ENCODE data around the gene HSPA4.

HSPA4 gene

GRCh38 chr5:133106343-133106742, 54.5 kb downstream of the HSPA4 start:
- no peak for DNase-seq (ENCODE audit: low read depth)

DNA sequence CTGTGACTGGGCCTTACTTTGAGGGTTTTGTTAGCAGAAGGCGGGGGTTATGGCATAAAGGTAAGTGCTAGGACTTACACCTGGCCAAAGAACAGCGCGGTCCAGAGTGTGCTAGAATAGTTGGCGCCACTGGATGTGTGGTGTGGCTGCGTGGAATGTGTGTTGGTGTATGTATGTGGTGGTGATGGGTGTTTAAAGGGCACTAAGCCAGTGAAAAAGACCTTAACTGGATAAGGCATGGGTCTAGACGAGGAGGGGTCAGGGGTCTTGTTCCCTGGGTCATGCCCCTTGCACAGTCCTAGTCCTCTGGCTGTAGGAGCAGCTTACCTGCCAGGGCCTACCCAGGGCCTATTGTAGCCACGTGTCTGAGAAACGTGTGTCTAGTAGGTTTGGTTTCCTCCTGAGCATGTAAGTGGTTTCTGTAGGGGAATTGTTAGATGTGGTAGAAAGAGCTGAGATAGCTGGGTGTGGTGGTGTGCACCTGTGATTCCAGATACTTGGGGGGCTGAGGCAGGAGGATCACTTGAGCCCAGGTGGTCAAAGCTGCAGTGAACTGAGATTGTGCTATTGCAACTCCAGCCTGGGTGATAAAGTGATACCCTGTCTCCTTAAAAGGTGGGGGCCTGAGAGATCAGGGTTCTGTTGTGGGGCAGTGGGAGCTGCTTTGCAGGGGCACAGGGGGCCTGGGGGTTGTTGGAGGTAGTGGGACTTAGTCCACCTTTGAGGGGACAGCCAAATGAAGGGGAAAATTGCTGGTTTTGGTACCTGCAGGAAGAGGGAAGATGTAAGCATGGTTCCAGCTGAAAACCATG, 55.2 kb downstream of the HSPA4 start:
- DNase-seq (ENCODE audit: low read depth), result no peak

- no peak for DNase-seq (ENCODE audit: low read depth)
Observed at GRCh38 chr5:133108481-133108921, 56.7 kb downstream of the HSPA4 start.

DNA sequence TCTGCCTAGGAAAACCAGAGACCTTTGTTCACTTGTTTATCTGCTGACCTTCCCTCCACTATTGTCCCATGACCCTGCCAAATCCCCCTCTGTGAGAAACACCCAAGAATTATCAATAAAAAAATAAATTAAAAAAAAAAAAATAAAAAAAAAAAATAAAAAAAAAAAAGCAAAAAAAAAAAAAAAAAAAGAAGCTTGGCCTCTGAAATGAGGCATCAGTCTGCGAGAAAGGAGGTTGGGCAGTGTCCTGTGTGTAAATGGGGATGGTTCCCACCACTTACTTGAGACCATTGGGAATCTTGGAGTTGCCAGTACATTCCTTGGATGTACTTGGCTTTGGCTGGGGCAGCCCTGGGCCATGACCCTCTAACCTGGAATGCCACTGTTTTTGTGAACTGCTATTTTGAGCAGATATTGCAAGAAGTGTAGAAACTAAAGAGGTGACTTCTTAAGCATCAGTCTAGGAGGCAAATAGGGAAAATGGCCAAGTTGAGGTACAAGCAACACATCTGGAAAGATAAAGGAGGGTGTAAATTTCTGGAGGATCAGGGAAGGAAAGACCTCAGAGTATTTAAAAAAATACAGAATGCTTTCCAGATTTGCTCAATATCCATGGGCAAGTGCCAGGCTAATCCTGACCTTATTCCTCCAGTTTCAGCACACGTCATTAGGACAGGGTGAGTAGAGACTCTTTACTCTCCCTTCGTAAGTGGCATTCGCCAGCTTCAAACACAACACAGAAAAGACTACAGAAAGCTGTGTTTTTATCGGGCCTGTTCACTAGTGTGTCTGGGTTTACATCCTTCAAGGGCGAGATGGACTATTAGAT, 58.1 kb downstream of the HSPA4 start:
- no peak for DNase-seq (ENCODE audit: low read depth)

GRCh38 chr5:133110709-133111108, 58.9 kb downstream of the HSPA4 start:
- DNase-seq (ENCODE audit: low read depth), result no peak

GRCh38 chr5:133111299-133111698, 59.5 kb downstream of the HSPA4 start:
- peak; percentile 64 for DNase-seq (ENCODE audit: low read depth)

- DNase-seq (ENCODE audit: low read depth), result no peak
Observed at GRCh38 chr5:133112026-133112660, 60.3 kb downstream of the HSPA4 start.

GRCh38 chr5:133113331-133114061, 61.7 kb downstream of the HSPA4 start:
- peak; percentile 19 for DNase-seq (ENCODE audit: low read depth)

DNA sequence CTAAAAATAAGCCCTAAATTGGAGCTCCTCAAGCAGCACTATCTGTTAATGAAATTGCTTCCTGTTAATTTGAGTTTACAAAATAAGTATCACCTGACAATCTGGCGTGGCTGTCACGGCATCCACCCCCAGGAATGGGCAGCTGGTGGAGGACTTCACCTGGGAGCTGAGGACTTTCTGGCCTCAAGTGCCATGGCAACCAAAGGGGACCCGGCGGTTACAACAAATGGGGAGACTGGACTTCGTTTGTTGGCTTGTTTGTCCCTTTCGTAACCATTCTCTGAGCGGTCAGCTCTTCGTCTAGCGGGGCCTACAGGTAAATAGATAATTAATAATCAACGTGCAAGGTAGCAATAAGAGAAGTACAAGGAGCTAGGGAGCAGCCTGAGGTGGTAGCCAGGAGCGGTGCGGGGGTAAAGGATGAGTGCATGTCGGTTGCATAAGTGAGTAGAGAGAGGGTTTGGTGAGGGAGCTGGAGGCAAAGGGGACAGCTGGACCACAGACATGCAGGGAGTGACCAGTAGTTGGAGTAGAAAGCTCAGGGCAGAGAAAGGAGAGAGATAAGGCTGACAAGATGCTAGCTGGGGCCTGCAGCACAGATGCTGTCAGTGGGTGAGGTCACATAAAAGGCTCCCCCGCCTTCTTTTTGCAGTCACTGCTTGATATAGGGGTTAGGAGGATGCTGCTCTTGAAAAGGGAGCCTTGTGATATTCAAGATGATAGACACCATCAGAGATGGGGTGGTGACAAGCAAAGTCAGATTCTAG, 62.5 kb downstream of the HSPA4 start:
- DNase-seq (ENCODE audit: low read depth), result no peak

DNA sequence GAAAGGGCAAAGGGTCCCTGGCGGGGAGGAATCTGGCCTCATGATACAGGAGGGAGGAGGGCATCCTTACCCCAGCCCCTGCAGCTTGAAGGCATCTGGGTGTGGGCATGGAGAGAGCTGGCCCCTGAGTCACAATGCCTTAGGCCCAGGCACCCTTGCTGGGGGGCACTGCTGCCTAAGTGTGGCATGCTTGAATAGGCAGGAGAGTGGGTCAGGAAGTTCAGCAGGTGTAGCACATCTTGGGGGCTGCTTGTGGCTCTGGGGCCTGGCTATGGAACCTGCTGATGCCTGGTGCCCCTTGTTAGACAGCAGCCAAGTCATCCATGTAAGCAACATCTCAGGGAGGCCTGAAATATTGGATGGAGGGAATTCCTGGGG, 63.1 kb downstream of the HSPA4 start:
- no peak for DNase-seq (ENCODE audit: low read depth)

GRCh38 chr5:133116601-133117000, 64.8 kb downstream of the HSPA4 start:
- DNase-seq (ENCODE audit: low read depth), result no peak

- no peak for DNase-seq (ENCODE audit: low read depth)
Observed at GRCh38 chr5:133117166-133117911, 65.5 kb downstream of the HSPA4 start.

GRCh38 chr5:133117912-133118445, 66.2 kb downstream of the HSPA4 start:
- DNase-seq (ENCODE audit: low read depth), result no peak

DNA sequence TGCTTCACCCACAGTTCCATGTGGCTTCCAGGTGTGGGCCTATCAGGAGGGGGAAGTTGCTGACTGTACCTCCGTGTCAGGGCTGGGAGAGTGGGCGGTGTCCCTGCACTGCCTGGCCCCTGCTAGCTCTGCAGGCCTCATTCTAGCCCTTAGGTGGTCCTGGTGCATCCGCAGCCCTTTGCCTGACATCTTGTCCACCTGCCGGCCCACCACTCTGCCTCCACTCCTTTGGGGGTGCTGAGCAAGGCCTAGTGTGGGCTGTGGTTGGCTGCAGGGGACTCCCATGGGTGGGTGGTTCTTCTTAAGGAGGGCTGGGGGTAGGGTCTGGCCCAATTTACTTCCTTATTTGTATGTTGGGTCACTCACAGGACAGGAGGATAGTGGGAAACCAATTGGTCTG, 66.9 kb downstream of the HSPA4 start:
- no peak for DNase-seq (ENCODE audit: low read depth)

- no peak for DNase-seq (ENCODE audit: low read depth)
Observed at GRCh38 chr5:133119233-133119711, 67.5 kb downstream of the HSPA4 start.

DNA sequence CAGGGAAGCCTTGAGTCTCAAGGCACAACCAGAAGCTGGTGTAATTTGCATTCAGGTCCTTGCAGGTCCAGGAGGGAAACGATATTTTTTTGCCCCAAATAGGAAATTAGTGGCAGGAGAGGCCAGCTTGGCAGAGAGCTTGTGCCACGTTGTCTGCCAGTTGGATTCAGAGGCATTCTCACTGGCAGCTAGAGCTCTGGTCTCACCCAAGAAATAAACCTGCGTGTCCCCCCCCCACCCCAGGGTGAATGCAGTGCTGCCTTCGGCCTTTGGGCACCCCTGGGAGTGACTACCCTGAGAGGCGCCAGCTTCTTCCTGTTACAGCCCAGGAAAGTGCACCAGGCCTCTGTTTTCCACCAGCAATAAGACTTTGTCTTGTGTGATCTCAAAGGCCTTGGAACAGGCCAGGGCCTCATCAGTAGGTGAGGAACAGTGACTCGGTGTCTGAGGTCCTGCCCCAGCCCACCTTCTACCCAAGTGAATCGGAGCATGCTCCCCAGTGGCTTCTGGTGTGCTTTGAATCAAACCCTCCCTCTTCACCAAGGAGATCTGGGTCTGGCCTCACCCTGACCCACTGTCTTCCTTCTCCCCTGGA, 68.4 kb downstream of the HSPA4 start:
- no peak for DNase-seq (ENCODE audit: low read depth)

DNA sequence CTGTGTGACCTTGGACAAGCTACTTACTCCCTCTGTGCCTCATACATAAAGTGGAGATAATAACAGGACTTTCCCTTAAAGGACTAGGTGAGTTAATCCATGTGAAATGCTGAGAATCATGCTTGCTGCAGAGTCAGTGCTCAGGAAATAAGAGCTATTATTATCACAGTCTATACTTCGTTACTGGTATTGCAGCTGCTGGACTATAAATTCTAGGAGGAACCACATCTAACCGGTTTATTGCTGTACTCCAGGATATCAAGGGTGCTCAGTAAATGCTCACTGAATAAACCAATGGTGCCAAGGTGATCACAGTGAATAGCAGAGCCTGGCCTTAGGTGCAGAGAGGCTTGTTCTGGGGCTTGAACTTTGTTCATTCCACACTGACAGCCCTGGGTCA, 69.3 kb downstream of the HSPA4 start:
- no peak for DNase-seq (ENCODE audit: low read depth)

DNA sequence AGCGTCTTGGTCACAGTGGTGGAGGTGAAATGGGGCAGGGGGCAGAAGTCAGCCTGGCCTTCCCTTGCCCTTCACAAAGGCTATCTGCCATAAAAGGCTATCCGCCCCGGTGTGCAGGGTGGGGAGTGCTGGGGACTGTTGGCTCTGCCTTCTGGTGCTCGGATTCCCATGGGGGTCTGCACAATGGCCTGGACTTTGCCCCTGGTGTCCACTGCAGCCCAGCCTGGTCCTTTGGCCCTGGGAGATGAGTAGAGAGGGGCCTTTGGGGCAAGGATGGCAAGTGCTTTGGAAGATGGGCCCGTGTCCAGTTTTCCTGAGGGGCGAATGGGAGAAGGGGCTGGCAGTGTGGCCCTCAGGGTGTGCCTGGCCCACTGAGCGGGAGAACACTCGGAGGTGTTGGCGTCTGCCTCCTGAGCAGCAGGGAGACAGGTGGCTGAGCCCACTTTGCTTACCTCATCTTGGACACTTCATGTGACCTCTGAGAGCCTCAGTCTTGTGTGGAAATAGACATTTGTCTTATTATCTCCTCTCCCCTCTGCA, 69.9 kb downstream of the HSPA4 start:
- DNase-seq (ENCODE audit: low read depth), result no peak

- DNase-seq (ENCODE audit: low read depth), result no peak
Observed at GRCh38 chr5:133122711-133123110, 70.9 kb downstream of the HSPA4 start.

Data from stimulated activated CD4-positive, alpha-beta T cell treated with anti-CD3 and anti-CD28 coated beads, Interleukin-2, amount 100 ng/mL, for 4 hours (primary cell).